Right hindlimb (tissue), 1 donor: ENCODE measurements around the gene EML6.

Experiments
- DNase-seq: peaks from one replicate; pipeline ENCODE4 v3.0.0-alpha.2; 2018

EML6 gene

GRCh38 chr2:54925022-54925421 is 201.6 kb downstream of the EML6 start:
- no peak for DNase-seq

GRCh38 chr2:54927085-54927750 is 203.8 kb downstream of the EML6 start:
- DNase-seq = no peak

- no peak for DNase-seq
Observed at GRCh38 chr2:54927751-54928615, 204.5 kb downstream of the EML6 start.

- no peak for DNase-seq
Observed at GRCh38 chr2:54928719-54929118, 205.3 kb downstream of the EML6 start.

- no peak for DNase-seq
Observed at GRCh38 chr2:54931473-54931872, 208.0 kb downstream of the EML6 start.

GRCh38 chr2:54935389-54935788 is 211.9 kb downstream of the EML6 start:
- no peak for DNase-seq

GRCh38 chr2:54936766-54937165 is 213.3 kb downstream of the EML6 start:
- DNase-seq = no peak

GRCh38 chr2:54939446-54940118 is 216.1 kb downstream of the EML6 start:
- no peak for DNase-seq

GRCh38 chr2:54940723-54941122 is 217.3 kb downstream of the EML6 start:
- DNase-seq = no peak

- no peak for DNase-seq
Observed at GRCh38 chr2:54941248-54941984, 218.0 kb downstream of the EML6 start.

- DNase-seq = no peak
Observed at GRCh38 chr2:54942373-54942772, 218.9 kb downstream of the EML6 start.

GRCh38 chr2:54944724-54945326 is 221.4 kb downstream of the EML6 start:
- DNase-seq = no peak

GRCh38 chr2:54945391-54946219 is 222.1 kb downstream of the EML6 start:
- DNase-seq = peak; percentile 44

GRCh38 chr2:54946220-54946805 is 222.9 kb downstream of the EML6 start:
- no peak for DNase-seq

GRCh38 chr2:54947136-54947535 is 223.7 kb downstream of the EML6 start:
- no peak for DNase-seq

GRCh38 chr2:54947646-54948045 is 224.2 kb downstream of the EML6 start:
- DNase-seq = no peak

- no peak for DNase-seq
Observed at GRCh38 chr2:54948120-54948519, 224.7 kb downstream of the EML6 start.

- DNase-seq = no peak
Observed at GRCh38 chr2:54949431-54949830, 226.0 kb downstream of the EML6 start.

- DNase-seq = no peak
Observed at GRCh38 chr2:54950811-54951210, 227.3 kb downstream of the EML6 start.

GRCh38 chr2:54952425-54952824 is 229.0 kb downstream of the EML6 start:
- no peak for DNase-seq

- DNase-seq = no peak
Observed at GRCh38 chr2:54952978-54953456, 229.6 kb downstream of the EML6 start.
